ENCODE measurements around the gene TINCR.
"Not testable (repeated sequence)": the region's sequence is repeated elsewhere in the genome, so short reads cannot be mapped to it uniquely, and the experiment has no call there.

Gene TINCR

GRCh38 chr19:5567360-5567969, at the start of gene TINCR:
Gene TINCR (minus strand): TSS chr19:5567953.
- Histone ChIP-seq H3K9me3 (ENCODE audit: control insufficient read depth, low read depth, low read length) (no peaks in the 10 kb centered on the region), H3K4me3 (ENCODE audit: low read length) (peak within 1 kb of the TSS; percentile 33), H3K27ac (ENCODE audit: low read length) (no peak within 1 kb of the TSS), H3K4me1 (ENCODE audit: control insufficient read depth, low read depth, low read length) (no peaks in the 10 kb centered on the region), H3K36me3 (ENCODE audit: control insufficient read depth, low read depth, low read length) (no peaks in the 10 kb centered on the region), H3K27me3 (ENCODE audit: control insufficient read depth, insufficient read depth, low read length) (peaks cover 22% of the 10 kb centered on the region), H3K9ac (ENCODE audit: low read length) (no peak within 1 kb of the TSS)

- Histone ChIP-seq H3K36me3 (ENCODE audit: control insufficient read depth, low read depth, low read length) (peaks cover 77% of the 10 kb centered on the region), H3K4me3 (ENCODE audit: low read length) (no peak overlapping the region), H3K4me1 (ENCODE audit: control insufficient read depth, low read depth, low read length) (no peaks in the 10 kb centered on the region), H3K9me3 (ENCODE audit: control insufficient read depth, low read depth, low read length) (no peaks in the 10 kb centered on the region), H3K9ac (ENCODE audit: low read length) (no peak overlapping the region), H3K27me3 (ENCODE audit: control insufficient read depth, insufficient read depth, low read length) (no peaks in the 10 kb centered on the region), H3K27ac (ENCODE audit: low read length) (no peak overlapping the region)
Observed at GRCh38 chr19:5617080-5617479, 49.3 kb upstream of the TINCR start.

- H3K27me3 ChIP-seq (ENCODE audit: control insufficient read depth, insufficient read depth, low read length) = no peaks in the 10 kb centered on the region
- H3K9me3 ChIP-seq (ENCODE audit: control insufficient read depth, low read depth, low read length) = no peaks in the 10 kb centered on the region
- no peaks in the 10 kb centered on the region for H3K4me1 ChIP-seq (ENCODE audit: control insufficient read depth, low read depth, low read length)
- no peak overlapping the region for H3K9ac ChIP-seq (ENCODE audit: low read length)
- peaks cover 77% of the 10 kb centered on the region for H3K36me3 ChIP-seq (ENCODE audit: control insufficient read depth, low read depth, low read length)
- no peak overlapping the region for H3K27ac ChIP-seq (ENCODE audit: low read length)
- H3K4me3 ChIP-seq (ENCODE audit: low read length) = no peak overlapping the region
Observed at GRCh38 chr19:5615756-5616327, 48.1 kb upstream of the TINCR start.

GRCh38 chr19:5612891-5613865, 45.4 kb upstream of the TINCR start:
- no peak overlapping the region for H3K4me3 ChIP-seq (ENCODE audit: low read length)
- no peaks in the 10 kb centered on the region for H3K4me1 ChIP-seq (ENCODE audit: control insufficient read depth, low read depth, low read length)
- no peaks in the 10 kb centered on the region for H3K9me3 ChIP-seq (ENCODE audit: control insufficient read depth, low read depth, low read length)
- no peak overlapping the region for H3K9ac ChIP-seq (ENCODE audit: low read length)
- peaks cover 79% of the 10 kb centered on the region for H3K36me3 ChIP-seq (ENCODE audit: control insufficient read depth, low read depth, low read length)
- no peaks in the 10 kb centered on the region for H3K27me3 ChIP-seq (ENCODE audit: control insufficient read depth, insufficient read depth, low read length)
- H3K27ac ChIP-seq (ENCODE audit: low read length) = no peak overlapping the region

- H3K4me1 ChIP-seq (ENCODE audit: control insufficient read depth, low read depth, low read length) = no peaks in the 10 kb centered on the region
- peaks cover 84% of the 10 kb centered on the region for H3K36me3 ChIP-seq (ENCODE audit: control insufficient read depth, low read depth, low read length)
Observed at GRCh38 chr19:5609881-5610448, 42.2 kb upstream of the TINCR start.

GRCh38 chr19:5608766-5609165, 41.0 kb upstream of the TINCR start:
- H3K27ac ChIP-seq (ENCODE audit: low read length); H3K4me3 ChIP-seq (ENCODE audit: low read length); H3K9ac ChIP-seq (ENCODE audit: low read length); H3K9me3 ChIP-seq (ENCODE audit: control insufficient read depth, low read depth, low read length); H3K27me3 ChIP-seq (ENCODE audit: control insufficient read depth, insufficient read depth, low read length); H3K4me1 ChIP-seq (ENCODE audit: control insufficient read depth, low read depth, low read length): not testable (repeated sequence)
- peaks cover 83% of the 10 kb centered on the region for H3K36me3 ChIP-seq (ENCODE audit: control insufficient read depth, low read depth, low read length)

More at GRCh38 chr19:5609881-5610448, 42.2 kb upstream of the TINCR start:
- Histone ChIP-seq H3K27me3 (ENCODE audit: control insufficient read depth, insufficient read depth, low read length) (no peaks in the 10 kb centered on the region), H3K27ac (ENCODE audit: low read length) (no peak overlapping the region), H3K4me3 (ENCODE audit: low read length) (no peak overlapping the region), H3K9me3 (ENCODE audit: control insufficient read depth, low read depth, low read length) (no peaks in the 10 kb centered on the region), H3K9ac (ENCODE audit: low read length) (no peak overlapping the region)

- Histone ChIP-seq H3K27ac (ENCODE audit: low read length) (no peak overlapping the region), H3K4me3 (ENCODE audit: low read length) (no peak overlapping the region), H3K9ac (ENCODE audit: low read length) (no peak overlapping the region), H3K9me3 (ENCODE audit: control insufficient read depth, low read depth, low read length) (no peaks in the 10 kb centered on the region), H3K36me3 (ENCODE audit: control insufficient read depth, low read depth, low read length) (peaks cover 83% of the 10 kb centered on the region), H3K27me3 (ENCODE audit: control insufficient read depth, insufficient read depth, low read length) (no peaks in the 10 kb centered on the region), H3K4me1 (ENCODE audit: control insufficient read depth, low read depth, low read length) (no peaks in the 10 kb centered on the region)
Observed at GRCh38 chr19:5608291-5608690, 40.5 kb upstream of the TINCR start.

- no peak overlapping the region for H3K27ac ChIP-seq (ENCODE audit: low read length)
- H3K9ac ChIP-seq (ENCODE audit: low read length) = no peak overlapping the region
- no peaks in the 10 kb centered on the region for H3K9me3 ChIP-seq (ENCODE audit: control insufficient read depth, low read depth, low read length)
- H3K4me1 ChIP-seq (ENCODE audit: control insufficient read depth, low read depth, low read length) = no peaks in the 10 kb centered on the region
- peaks cover 80% of the 10 kb centered on the region for H3K36me3 ChIP-seq (ENCODE audit: control insufficient read depth, low read depth, low read length)
- H3K4me3 ChIP-seq (ENCODE audit: low read length) = no peak overlapping the region
- no peaks in the 10 kb centered on the region for H3K27me3 ChIP-seq (ENCODE audit: control insufficient read depth, insufficient read depth, low read length)
Observed at GRCh38 chr19:5607318-5608275, 39.8 kb upstream of the TINCR start.

- H3K27me3 ChIP-seq (ENCODE audit: control insufficient read depth, insufficient read depth, low read length) = no peaks in the 10 kb centered on the region
- H3K27ac ChIP-seq (ENCODE audit: low read length) = no peak overlapping the region
- no peaks in the 10 kb centered on the region for H3K9me3 ChIP-seq (ENCODE audit: control insufficient read depth, low read depth, low read length)
- H3K4me1 ChIP-seq (ENCODE audit: control insufficient read depth, low read depth, low read length) = no peaks in the 10 kb centered on the region
- H3K36me3 ChIP-seq (ENCODE audit: control insufficient read depth, low read depth, low read length) = peaks cover 83% of the 10 kb centered on the region
- no peak overlapping the region for H3K4me3 ChIP-seq (ENCODE audit: low read length)
- H3K9ac ChIP-seq (ENCODE audit: low read length) = no peak overlapping the region
Observed at GRCh38 chr19:5605362-5605761, 37.6 kb upstream of the TINCR start.

- no peak overlapping the region for H3K9ac ChIP-seq (ENCODE audit: low read length)
- no peaks in the 10 kb centered on the region for H3K9me3 ChIP-seq (ENCODE audit: control insufficient read depth, low read depth, low read length)
- no peaks in the 10 kb centered on the region for H3K27me3 ChIP-seq (ENCODE audit: control insufficient read depth, insufficient read depth, low read length)
- no peak overlapping the region for H3K27ac ChIP-seq (ENCODE audit: low read length)
- H3K36me3 ChIP-seq (ENCODE audit: control insufficient read depth, low read depth, low read length) = peaks cover 83% of the 10 kb centered on the region
- no peaks in the 10 kb centered on the region for H3K4me1 ChIP-seq (ENCODE audit: control insufficient read depth, low read depth, low read length)
- H3K4me3 ChIP-seq (ENCODE audit: low read length) = no peak overlapping the region
Observed at GRCh38 chr19:5603626-5604025, 35.9 kb upstream of the TINCR start.
